ENCODE measurements around the gene MRNIP. TPM values are rescaled to one million over a fixed set of nuclear protein-coding genes. Genes with fewer than 3 reads are reported as not detected.

The MRNIP gene
- total and polyA plus RNA-seq, 2 of the 8 experiments (the other 6 are each of a cell fraction or from before 2014, with no cell fraction given): 29.6 TPM

DNA sequence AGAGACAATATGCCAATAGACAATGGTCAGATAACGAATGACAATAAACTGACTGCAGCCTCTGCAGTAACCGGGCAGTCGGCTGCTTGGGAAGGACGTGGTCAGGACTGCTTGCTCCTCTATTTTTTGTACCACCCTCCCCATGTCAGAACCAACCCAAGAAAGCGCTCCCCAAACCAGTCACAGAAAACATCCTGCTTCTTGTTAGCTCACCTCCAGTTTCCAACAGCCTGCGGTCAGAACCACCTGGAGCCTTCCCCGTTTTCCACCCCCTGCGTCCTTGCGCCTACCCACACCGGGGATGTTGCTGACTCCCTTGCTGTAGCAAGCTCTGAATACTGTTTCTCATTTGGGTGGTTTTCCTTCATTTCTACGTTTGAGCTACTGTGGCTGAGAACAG is 1.7 kb upstream of the MRNIP start:
- Histone ChIP-seq H3K9ac (replicated peaks in 1 of 4; ENCODE audit: extremely low read depth in 1 of 4, low read depth in 3 of 4, low read length in 3 of 4) (no peak overlapping the region), H2BK12ac (ENCODE audit: low read depth, low read length) (no peak overlapping the region), H4K8ac (ENCODE audit: extremely low read depth, insufficient read depth, low read length) (no peak overlapping the region), H4K5ac (ENCODE audit: insufficient read length, low read depth, low read length) (no peak overlapping the region), H3K14ac (ENCODE audit: insufficient read length) (no peak overlapping the region), H2AFZ (ENCODE audit: low read length) (no peak overlapping the region), H3K9me3 (ENCODE audit: insufficient read depth in 2 of 2, low read depth in 1 of 2, low read length in 1 of 2) (peaks cover 4 to 8% of the 10 kb centered on the region in 2 experiments; a peak in 1 of 4 replicates), H4K20me1 (replicated peaks in 1 of 2; ENCODE audit: control insufficient read depth in 1 of 2, insufficient read depth in 2 of 2, low read length in 2 of 2) (peaks cover 0 to 2% of the 10 kb centered on the region in 2 experiments), H3K18ac (ENCODE audit: extremely low read depth, low read length) (no peak overlapping the region), H3K4me1 (replicated peaks in 1 of 4; ENCODE audit: control insufficient read depth in 3 of 4, insufficient read depth in 4 of 4, low read length in 3 of 4) (no peaks in the 10 kb centered on the region), H3K79me2 (ENCODE audit: control insufficient read depth in 1 of 2, insufficient read depth in 2 of 2, low read length in 2 of 2) (peaks cover 0 to 2% of the 10 kb centered on the region in 2 experiments; a peak in 1 of 4 replicates), H3K4ac (replicated peaks; ENCODE audit: insufficient read length, low read depth, low read length) (no peak overlapping the region), H4K91ac (replicated peaks; ENCODE audit: insufficient read length, low read length) (no peak overlapping the region), H2BK5ac (ENCODE audit: low read depth, low read length) (no peak overlapping the region), H3K23me2 (ENCODE audit: low read depth, low read length) (peaks cover 13% of the 10 kb centered on the region), H3K4me2 (ENCODE audit: insufficient read depth in 1 of 2, low read depth in 2 of 2, low read length in 2 of 2) (peak overlapping the region in 1 of 2 experiments; percentile 75; a peak in 1 of 4 replicates), H2AK5ac (ENCODE audit: low read depth, low read length) (no peak overlapping the region), H3K4me3 (ENCODE audit: extremely low read depth in 1 of 4, insufficient read depth in 2 of 4, low read depth in 3 of 4, low read length in 4 of 4) (no peak overlapping the region), H2BK20ac (ENCODE audit: low read length) (no peak overlapping the region), H3K56ac (replicated peaks; ENCODE audit: insufficient read length, low read depth, low read length) (no peak overlapping the region), H2BK120ac (replicated peaks; ENCODE audit: low read depth, low read length) (no peak overlapping the region), H2BK15ac (ENCODE audit: low read length) (no peak overlapping the region), H3K23ac (ENCODE audit: insufficient read length) (no peak overlapping the region), H3K79me1 (ENCODE audit: low read depth, low read length) (no peaks in the 10 kb centered on the region), H3K27me3 (replicated peaks in 1 of 4; ENCODE audit: control insufficient read depth in 3 of 4, extremely low read depth in 1 of 4, insufficient read depth in 3 of 4, low read length in 3 of 4) (peaks cover 0 to 2% (median 0%) of the 10 kb centered on the region in 4 experiments; a peak in 1 of 7 replicates), H3K27ac (ENCODE audit: low read depth, low read length) (no peak overlapping the region), H3K36me3 (ENCODE audit: control insufficient read depth in 2 of 4, insufficient read depth in 4 of 4, low read length in 3 of 4) (peaks cover 0 to 24% (median 13%) of the 10 kb centered on the region in 4 experiments; a peak in 6 of 8 replicates)
- no peak for FAIRE-seq
- ChIA-PET CTCF (ENCODE audit: partially characterized antibody) (interaction anchor here (2.2 kb wide), 1 partner anchor 10 kb away, joined by 15 read pairs; no protein-coding TSS in a partner anchor), POLR2A (ENCODE audit: partially characterized antibody) (interaction anchor here (0.7 to 1.2 kb wide), 2 partner anchors 16 to 44 kb away, joined by 3 read pairs; no protein-coding TSS in a partner anchor)
- 74% methylated on average over 11 of the region's 11 CpGs; no CpG with 5 or more reads in 1 of the 2 experiments for WGBS, 2 experiments (ENCODE audit: extremely low coverage in 1 of 2, insufficient coverage in 1 of 2, insufficient read length in 1 of 2, insufficient replicate concordance in 2 of 2, low coverage in 1 of 2, low lambda C conversion rate in 2 of 2, missing lambda C conversion rate in 1 of 2)
- no peak for DNase-seq (ENCODE audit: low read depth in 1 of 2, low spot score in 2 of 2)
- no peak for TF ChIP-seq HDAC2 (IDR thresholded peaks at IDR 0.05; ENCODE audit: borderline replicate concordance in 1 of 2, low read depth in 2 of 2, low read length in 2 of 2)
- no peak for TF ChIP-seq TAF1 (IDR thresholded peaks at IDR 0.05; ENCODE audit: low read depth, low read length)
- no peak for TF ChIP-seq CBX5 (IDR thresholded peaks at IDR 0.05; ENCODE audit: low read depth, low read length)
- TF ChIP-seq RAD21 (IDR thresholded peaks at IDR 0.05 in 1 of 2, conservative IDR thresholded peaks at IDR 0.05 in 1 of 2; ENCODE audit: low read depth in 2 of 2, low read length in 2 of 2): no peak
- no peak for TF ChIP-seq KDM4A (IDR thresholded peaks at IDR 0.05; ENCODE audit: low read depth, low read length, severe bottlenecking)
- no peak for TF ChIP-seq EZH2 (IDR thresholded peaks at IDR 0.05; ENCODE audit: low read depth, low read length, severe bottlenecking)
- TF ChIP-seq KDM1A (IDR thresholded peaks at IDR 0.05; ENCODE audit: borderline replicate concordance, low read length): no peak
- TF ChIP-seq POLR2A (IDR thresholded peaks at IDR 0.05; ENCODE audit: control extremely low read depth in 1 of 2, low read depth in 2 of 2, low read length in 2 of 2): no peak
- no peak for TF ChIP-seq FOSL1 (IDR thresholded peaks at IDR 0.05; ENCODE audit: insufficient read depth, low read depth, low read length)
- no peak for TF ChIP-seq KDM5A (IDR thresholded peaks at IDR 0.05; ENCODE audit: low read length)
- TF ChIP-seq, protein P1, sequence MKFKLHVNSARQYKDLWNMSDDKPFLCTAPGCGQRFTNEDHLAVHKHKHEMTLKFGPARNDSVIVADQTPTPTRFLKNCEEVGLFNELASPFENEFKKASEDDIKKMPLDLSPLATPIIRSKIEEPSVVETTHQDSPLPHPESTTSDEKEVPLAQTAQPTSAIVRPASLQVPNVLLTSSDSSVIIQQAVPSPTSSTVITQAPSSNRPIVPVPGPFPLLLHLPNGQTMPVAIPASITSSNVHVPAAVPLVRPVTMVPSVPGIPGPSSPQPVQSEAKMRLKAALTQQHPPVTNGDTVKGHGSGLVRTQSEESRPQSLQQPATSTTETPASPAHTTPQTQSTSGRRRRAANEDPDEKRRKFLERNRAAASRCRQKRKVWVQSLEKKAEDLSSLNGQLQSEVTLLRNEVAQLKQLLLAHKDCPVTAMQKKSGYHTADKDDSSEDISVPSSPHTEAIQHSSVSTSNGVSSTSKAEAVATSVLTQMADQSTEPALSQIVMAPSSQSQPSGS (IDR thresholded peaks at IDR 0.05; ENCODE audit: low read length): no peak

All from H1 (cell line).